HEK293T (cell line): Measurements from ENCODE around the gene LEPR.

Experiments used
- BHLHE40 ChIP-seq: fragments of 450-650 bp; IDR thresholded peaks from 2 replicates; pipeline ENCODE4 v1.6.1; 2016; ENCODE audit warnings: mild to moderate bottlenecking, moderate library complexity, borderline replicate concordance
- SP1 ChIP-seq: fragments of 450-650 bp; IDR thresholded peaks from 2 replicates; pipeline ENCODE4 v1.6.1; 2017

GRCh38 chr1:65429806-65430205 is 9.3 kb downstream of the LEPR start:
- TF ChIP-seq SP1 (no peak), BHLHE40 (no peak)
